GM19351 (cell line): ENCODE measurements around the gene EVL.

Experiments used
- ATAC-seq: cut with Tn5 transposase; IDR thresholded peaks from one replicate; pipeline ENCODE4 v1.9.1; 2021; ENCODE audit warnings: mild to moderate bottlenecking, moderate library complexity; ENCODE audit not compliant: unreplicated experiment

EVL gene

GRCh38 chr14:100080206-100080605, 15.0 kb downstream of the EVL start:
- ATAC-seq: no peak

GRCh38 chr14:100081997-100082625, 16.9 kb downstream of the EVL start:
- no peak for ATAC-seq

- no peak for ATAC-seq
Observed at GRCh38 chr14:100082723-100083122, 17.5 kb downstream of the EVL start.

- ATAC-seq: no peak
Observed at GRCh38 chr14:100083706-100084105, 18.5 kb downstream of the EVL start.

GRCh38 chr14:100084591-100084990, 19.4 kb downstream of the EVL start:
- ATAC-seq: no peak

- ATAC-seq: no peak
Observed at GRCh38 chr14:100085462-100085861, 20.2 kb downstream of the EVL start.

- ATAC-seq: no peak
Observed at GRCh38 chr14:100086361-100086760, 21.1 kb downstream of the EVL start.

- no peak for ATAC-seq
Observed at GRCh38 chr14:100088226-100088625, 23.0 kb downstream of the EVL start.

- no peak for ATAC-seq
Observed at GRCh38 chr14:100091386-100091785, 26.2 kb downstream of the EVL start.

- ATAC-seq: no peak
Observed at GRCh38 chr14:100092832-100093231, 27.6 kb downstream of the EVL start.

- ATAC-seq: no peak
Observed at GRCh38 chr14:100093319-100093718, 28.1 kb downstream of the EVL start.

GRCh38 chr14:100096656-100097055, 31.4 kb downstream of the EVL start:
- ATAC-seq: no peak

GRCh38 chr14:100098171-100098570, 32.9 kb downstream of the EVL start:
- ATAC-seq: no peak

- no peak for ATAC-seq
Observed at GRCh38 chr14:100100032-100100703, 34.9 kb downstream of the EVL start.

- ATAC-seq: no peak
Observed at GRCh38 chr14:100102156-100102785, 37.0 kb downstream of the EVL start.

GRCh38 chr14:100103250-100104005, 38.2 kb downstream of the EVL start:
- no peak for ATAC-seq

GRCh38 chr14:100104006-100104352, 38.8 kb downstream of the EVL start:
- ATAC-seq: no peak

GRCh38 chr14:100104523-100105300, 39.5 kb downstream of the EVL start:
- ATAC-seq: no peak

GRCh38 chr14:100105357-100106169, 40.3 kb downstream of the EVL start:
- ATAC-seq: no peak
